GM21737 (cell line): ENCODE results near the gene LDAH.
"Not testable (repeated sequence)": the region's sequence is repeated elsewhere in the genome, so short reads cannot be mapped to it uniquely, and the experiment has no call there.

Experiments
- ATAC-seq: cut with Tn5 transposase; IDR thresholded peaks from one replicate; pipeline ENCODE4 v1.9.1; 2021; ENCODE audit warnings: mild to moderate bottlenecking, moderate library complexity; ENCODE audit not compliant: unreplicated experiment

Gene LDAH

DNA sequence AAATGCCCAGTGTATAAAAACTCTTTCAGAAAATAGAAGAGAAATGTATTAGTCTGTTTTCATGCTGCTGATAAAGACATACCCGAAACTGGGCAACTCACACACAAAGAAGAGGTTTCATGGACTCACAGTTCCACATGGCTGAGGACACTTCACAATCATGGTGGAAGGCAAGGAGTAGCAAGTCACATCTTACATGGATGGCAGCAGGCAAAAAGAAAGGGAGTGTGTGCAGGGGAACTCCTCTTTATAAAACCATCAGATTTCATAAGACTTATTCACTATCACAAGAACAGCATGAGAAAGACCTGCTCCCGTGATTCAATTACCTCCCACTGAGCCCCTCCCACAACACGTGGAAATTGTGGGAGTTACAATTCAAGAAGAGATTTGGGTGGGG lies 29.0 kb downstream of the LDAH start:
- ATAC-seq: not testable (repeated sequence)

DNA sequence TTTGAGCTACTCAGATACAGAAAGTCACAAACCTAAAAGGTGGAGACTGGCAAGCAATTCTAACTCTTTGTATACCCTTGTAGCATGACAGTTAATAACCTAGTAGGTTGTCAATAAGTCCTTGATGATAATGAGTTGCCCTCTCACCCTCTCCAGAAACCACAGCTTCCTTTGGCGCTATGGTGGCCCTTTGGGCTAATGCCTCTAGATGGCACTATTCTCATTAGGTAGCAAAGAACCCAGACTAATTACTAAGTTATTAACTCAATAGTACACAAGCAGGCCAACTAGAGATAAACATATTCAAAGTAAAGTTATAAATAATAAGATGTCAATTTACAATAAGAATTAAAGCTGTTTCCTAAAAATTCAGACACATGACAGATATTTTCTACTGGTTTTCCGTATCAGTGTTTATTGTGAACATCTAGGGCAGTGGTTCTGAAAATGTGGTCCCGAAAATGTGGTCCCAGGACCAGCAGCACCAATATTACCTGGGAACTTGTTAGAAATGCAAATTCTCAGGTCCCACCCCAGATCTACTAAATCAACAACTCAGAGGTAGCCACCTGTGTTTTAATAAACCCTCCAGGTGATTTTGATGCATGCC lies 41.1 kb downstream of the LDAH start:
- ATAC-seq: no peak

DNA sequence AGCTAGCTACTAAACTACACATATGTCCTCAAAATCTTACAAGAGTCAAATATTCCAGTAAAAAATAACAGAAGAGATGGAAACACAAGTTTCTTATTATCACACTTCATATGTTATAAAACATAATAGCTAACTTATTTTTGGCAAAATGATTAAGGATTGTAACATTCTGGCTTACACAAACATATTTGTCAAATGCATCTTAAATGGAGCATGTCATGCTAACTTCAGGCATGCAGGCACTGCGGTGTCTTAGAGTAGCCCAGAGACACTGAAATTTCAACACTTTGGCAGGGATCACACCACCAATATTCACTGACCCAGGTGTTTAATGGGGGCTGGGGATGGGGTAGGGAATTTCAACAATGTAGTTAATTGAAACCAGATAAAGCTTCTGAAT lies 51.6 kb downstream of the LDAH start:
- no peak for ATAC-seq

DNA sequence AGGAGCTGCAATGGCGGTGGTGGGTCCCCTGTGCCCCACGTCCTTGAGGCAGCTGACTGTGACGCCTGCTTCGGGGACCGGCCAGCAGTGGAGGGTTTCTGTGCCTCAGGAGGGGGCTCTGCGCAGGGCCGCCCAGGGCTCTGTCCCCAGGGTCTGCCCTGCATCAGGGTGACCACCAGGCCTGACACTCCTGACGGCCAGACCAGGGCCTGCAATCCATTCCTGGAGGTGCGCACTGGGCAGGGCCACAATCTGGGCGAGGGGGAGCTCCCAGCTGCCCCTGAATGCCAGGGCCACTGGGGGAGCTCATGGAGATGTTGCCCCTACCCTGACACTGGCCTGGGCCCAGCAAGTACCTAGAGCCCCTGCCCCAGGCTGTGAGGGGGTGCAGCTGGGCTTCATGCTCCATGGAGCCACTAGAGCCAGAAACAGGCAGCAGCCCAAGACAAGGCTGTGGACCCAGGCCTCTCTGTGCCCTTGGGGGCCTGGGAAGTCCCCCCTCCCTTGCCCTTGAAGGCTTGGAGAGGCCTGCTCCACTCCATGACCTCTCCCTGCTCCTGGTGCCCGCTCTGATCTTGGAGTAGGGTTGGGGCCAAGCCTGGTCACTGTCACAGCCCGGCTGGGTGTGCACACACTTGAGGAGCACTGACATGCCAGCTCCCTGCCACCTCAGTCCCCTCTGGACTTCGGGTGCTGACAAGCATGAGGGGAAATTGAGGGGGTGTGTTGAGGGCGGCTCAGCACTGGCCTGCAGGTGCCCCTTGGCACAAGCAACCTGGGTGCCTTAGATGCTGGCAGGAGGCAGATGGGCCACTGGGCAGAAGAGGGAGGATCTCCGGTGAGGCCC lies 55.9 kb downstream of the LDAH start:
- no peak for ATAC-seq

DNA sequence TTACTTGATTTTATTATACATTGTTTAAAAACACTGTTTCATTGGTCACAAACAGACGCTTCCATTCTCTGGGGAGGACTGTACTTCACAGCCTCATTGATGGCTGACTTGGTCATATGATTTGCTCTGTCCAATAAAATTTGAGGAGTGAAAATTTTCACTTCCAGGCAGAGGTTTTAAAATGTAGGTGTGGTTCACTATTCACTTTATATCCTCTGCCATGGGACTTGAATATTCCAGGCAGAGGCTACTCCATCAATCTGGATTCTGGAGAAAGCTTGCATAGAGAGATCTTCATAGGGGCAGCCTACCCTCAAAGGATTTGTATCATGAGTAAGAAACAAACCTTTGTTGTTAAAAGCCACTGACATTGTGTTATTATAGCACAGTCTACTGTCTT lies 56.7 kb downstream of the LDAH start:
- no peak for ATAC-seq

- ATAC-seq: no peak
These were observed 59.8 kb downstream of the LDAH start for GRCh38 chr2:20762945-20763683.

DNA sequence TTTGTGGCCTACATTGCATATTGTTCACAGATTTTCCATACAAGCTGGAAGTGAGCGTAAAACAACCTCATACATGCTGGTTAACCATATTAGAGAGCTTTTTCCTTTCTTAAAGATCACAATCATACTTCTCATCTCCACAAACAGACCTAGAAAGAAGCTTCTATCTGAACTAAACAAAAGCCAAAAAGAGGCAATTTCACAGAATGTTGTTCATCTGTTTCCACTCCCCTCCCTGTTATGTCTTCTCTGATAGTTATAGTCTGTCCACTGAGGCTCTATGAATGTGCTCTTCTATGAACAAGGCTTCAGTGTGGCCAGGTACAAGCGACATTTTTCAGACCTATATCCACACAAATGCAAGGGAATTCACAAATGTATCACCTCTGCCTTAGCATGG lies 63.4 kb downstream of the LDAH start:
- no peak for ATAC-seq

DNA sequence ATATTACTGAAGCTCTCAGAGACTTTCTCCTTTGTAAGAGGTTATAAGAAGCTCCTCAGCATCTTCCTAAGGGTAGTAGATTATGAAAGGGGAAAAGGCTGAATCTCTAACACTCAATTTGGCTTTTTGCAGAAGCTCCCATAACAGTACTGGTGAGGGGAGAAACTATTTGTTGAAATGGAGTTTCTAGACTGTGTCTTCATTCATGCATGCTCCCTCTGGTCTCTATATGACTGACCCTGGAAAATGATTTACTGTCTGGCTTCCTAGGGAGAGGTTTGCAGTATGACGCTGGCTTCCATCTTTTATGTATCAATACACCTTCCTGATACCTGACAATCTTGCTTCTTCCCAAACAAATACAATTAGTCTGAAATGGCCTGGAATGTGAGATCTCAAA lies 63.9 kb downstream of the LDAH start:
- ATAC-seq: peak; percentile 96

DNA sequence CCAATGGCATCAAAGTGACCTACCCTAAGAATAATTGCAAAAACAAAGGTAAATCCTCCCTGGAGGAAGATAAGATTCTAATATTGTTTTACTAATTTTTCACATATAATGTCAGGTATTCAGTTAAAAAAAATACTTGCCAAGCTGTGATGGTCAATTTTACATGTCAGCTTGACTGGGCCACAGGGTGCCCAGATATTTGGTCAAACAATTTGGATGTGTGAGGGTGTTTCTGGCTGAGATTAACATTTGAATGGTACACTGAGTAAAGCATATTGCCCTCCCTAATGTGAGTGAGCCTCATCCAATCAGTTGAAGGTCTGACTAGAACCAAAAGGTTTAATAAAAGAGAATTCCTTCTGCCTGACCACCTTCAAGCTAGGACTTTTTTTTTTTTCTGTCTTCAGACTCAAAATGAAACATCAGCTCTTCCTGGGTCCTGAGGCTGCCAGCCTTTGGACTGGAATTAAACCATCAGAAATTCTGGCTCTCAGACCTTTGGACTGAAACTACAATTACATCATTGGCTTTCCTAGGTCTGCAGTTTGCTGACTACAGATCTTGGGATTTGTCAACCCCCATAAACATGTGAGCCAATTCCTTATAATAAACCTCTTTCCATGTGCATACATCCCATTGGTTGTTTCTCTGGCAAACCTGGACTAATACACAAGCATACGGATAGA lies 65.4 kb downstream of the LDAH start:
- no peak for ATAC-seq

GRCh38 chr2:20755132-20755800 lies 67.6 kb downstream of the LDAH start:
- ATAC-seq: no peak

DNA sequence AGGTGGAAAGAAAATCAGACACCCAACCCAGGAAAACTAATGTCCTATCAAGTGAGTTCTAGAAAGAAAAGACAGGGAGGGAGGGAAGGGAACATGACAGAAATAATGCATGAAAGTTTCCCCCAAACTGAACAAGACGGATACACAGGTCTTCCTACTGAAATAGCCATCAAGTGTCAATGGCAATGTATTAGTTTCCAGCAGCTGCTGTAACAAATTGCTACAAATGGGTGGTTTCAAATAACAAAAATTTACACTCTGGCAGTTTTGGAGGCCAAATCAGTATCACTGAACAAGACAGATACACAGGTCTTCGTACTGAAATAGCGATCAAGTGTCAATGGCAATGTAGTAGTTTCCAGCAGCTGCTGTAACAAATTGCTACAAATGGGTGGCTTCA lies 70.6 kb downstream of the LDAH start:
- no peak for ATAC-seq

GRCh38 chr2:20747317-20747716 lies 75.6 kb downstream of the LDAH start:
- ATAC-seq: no peak

- no peak for ATAC-seq
These were observed 76.9 kb downstream of the LDAH start for GRCh38 chr2:20745924-20746555.

GRCh38 chr2:20744366-20745335 lies 78.2 kb downstream of the LDAH start:
- peak; percentile 97 for ATAC-seq

DNA sequence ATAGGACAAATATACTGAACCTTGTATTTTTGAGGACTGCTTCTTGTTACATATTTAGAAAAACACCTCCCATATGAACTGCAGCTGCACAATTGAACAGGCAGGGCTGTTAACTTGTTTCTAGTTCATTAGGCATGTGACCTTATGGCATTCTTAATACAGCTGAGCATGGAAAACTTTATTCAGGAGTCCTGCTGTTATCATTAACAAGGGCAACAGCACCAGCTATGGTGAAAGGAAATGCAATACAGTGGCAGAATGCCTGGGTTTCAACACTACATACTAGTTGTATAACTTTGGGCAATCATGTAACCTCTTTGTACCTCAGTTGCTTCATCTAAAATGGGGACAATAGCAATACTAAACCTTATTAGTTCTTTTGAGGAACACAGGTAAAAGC lies 84.1 kb downstream of the LDAH start:
- no peak for ATAC-seq

DNA sequence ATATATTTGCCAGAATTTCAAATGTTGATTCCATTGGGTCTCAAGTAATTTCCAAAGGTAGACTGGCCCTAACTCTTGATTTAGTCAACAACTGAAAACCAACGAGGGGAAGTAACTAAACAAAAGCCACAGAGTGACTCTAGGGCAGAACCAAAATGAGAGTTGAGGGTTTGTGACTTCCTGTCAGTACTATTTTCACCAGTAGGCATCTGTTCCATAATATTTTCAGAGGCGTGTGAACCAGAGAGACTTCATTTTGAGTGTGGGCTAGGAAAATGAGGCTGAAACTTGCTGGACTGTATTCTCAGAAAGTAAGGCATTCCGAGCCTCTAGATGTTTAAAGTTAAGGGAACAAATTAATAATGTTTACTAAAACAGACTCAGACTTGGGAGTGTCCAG lies 85.4 kb downstream of the LDAH start:
- peak; percentile 98 for ATAC-seq

DNA sequence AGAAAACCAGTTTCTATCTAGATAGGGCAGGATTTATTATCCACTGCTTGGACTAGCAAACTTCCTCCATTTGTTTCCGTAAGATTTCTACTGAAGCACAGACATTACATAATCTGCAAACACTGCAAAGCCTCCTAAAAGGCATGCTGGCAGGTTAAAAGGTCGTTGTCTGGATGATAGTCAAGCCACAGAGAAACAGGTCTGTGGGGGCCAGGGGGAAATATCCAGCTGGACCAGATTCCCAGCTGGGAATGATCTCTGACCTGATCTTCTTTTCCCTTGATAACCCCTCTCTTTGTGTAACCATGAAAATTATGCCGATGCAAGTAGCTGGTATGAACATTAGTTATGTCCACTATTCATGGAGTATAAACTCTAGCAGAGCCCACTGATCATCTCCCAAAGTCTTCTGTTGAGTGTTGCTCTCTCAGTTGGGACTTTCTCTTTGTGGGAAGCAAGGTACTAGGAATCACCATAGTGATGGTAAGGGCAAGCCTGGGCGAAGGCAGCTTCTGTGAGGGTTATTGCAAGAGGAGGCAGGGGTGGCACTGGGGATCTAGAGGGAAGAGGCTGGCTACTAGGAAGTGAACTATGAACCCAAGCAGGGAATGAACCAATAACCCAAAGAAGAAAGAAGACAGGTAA lies 94.7 kb downstream of the LDAH start:
- no peak for ATAC-seq

DNA sequence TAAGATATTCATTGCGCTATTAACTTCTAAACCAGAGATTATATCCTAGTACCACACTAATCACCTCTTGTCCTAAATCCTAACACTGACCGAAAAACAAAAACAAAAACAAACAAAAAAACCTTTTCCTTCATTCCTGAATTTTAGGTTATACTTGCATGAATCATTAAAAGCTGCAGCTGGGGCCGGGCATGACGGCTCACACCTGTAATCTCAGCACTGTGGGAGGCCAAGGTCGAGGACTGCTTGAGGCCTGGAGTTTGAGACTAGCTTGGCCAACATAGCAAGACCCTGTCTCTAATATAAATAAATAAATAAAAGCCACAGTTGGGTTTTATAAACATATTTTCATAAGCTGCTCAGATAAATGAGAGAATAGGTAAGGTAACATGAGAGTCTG lies 96.0 kb downstream of the LDAH start:
- no peak for ATAC-seq

DNA sequence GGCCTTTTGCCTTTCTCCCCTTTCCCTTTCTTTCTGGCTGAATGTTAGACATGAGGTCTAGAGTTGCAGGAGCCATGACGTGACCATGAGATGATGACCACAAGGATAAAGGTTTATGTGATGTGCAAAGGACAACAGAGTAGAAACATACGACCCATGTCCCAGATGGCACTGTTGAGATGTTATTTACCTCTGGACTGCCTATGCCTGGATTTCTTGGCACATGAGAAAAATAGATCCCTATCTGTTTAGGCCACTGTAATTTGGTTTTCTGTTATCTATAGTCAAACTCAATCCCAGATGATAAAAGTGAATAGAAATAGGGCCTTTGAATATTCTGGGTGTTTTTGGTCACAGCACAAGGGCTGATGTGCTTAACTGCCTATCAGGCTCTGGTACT lies 97.1 kb downstream of the LDAH start:
- ATAC-seq: no peak
